Kasumi-1 (cell line): Measurements from ENCODE around the gene GALNT17.

Source experiments
- DNase-seq, 2 experiments: peaks; one replicate each; lab custom pipeline; 2025; lab: John Stamatoyannopoulos, UW

GALNT17 gene

DNA sequence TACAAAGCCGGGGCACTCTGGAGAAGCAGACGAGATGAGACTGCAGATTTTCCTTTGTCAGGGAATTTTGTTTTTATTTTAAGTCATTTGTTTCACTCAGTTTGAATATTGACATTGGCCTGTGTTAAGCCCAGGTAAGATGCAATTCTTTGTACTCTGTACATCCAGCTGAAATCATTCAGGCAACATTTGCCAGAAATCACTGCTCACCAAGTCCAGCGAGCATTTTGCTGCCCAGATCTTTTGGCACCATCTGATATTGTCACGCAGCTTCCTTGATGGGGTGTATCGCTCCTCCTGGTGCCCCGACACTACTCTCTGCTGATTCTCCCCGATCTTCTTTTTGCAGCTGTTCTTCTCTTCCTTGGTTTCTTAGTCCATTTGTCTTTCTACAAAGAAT, 261.7 kb downstream of the GALNT17 start:
- no peak for DNase-seq

DNA sequence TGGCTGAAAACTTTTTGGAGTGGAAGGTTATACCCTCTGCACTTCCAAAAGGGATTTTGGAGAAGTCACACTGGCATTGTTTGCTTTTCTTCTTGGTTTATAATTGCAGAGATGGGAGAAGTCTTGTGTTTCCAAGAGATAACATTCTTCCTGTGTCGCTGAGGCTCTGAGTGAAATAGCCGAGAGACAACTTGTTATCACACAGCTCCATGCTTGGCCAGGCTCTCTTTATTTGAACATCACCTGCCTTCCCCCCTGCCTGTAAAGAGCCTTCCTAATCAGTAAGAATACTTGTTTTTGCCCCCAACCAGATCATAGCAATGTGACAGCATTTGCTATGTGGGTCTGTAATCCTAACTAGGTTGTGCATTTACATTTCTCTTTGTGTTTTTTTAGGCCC, 270.7 kb downstream of the GALNT17 start:
- DNase-seq: no peak

DNA sequence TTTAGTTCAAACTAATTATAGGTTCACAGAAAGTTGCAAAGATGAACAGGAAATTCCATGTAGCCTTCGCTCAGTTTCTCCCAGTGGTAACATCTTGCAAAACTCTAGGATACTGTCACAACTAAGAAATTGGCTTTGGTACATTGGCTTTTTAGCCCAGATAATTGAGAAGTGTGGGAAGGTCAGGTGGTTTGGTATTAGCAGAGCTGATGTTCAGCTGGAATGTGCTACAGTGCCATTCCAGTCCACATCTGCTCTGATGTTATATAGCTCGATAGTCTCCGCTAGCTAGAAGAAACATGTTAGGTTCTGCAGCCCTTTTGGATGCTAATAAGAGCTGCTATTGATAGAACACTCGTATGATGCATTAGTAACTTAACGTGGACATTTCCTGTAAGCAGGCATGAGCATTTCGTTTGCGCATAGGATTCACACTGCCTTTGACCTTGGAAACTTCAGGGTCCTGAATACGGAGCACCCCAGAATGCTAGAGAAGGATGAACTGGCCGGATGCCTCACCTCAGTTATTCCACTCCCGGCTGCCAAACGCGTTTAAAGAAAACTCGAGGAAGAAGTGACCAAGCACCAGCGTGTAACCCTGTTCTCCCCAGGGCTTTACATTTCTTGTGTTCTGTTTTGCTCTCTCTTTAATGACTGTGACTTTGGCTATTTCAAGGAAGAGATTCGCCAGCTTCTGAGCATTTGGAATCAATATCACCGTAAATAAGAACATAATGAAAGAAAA, 271.4 kb downstream of the GALNT17 start:
- no peak for DNase-seq

- DNase-seq: no peak
These were observed 272.9 kb downstream of the GALNT17 start for GRCh38 chr7:71404726-71405345.

DNA sequence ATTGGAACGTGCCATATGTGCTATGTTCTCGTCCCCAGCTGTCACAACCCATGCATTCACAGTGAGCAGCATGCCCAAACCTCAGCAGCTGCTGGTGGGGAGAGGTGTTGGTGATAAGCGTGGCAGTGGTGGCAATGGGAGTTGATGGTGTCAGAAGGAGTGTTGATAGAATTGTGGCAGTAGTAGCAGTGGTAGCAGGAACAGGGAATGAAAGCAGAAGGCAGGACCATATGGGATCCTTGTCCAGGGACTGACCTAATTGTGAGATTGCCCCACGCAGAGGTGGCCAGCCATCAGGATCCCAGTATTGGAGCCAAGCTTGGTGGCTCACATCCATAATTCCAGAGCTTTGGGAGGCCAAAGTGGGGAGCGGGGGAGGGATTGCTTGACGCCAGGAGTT, 276.3 kb downstream of the GALNT17 start:
- DNase-seq: no peak

DNA sequence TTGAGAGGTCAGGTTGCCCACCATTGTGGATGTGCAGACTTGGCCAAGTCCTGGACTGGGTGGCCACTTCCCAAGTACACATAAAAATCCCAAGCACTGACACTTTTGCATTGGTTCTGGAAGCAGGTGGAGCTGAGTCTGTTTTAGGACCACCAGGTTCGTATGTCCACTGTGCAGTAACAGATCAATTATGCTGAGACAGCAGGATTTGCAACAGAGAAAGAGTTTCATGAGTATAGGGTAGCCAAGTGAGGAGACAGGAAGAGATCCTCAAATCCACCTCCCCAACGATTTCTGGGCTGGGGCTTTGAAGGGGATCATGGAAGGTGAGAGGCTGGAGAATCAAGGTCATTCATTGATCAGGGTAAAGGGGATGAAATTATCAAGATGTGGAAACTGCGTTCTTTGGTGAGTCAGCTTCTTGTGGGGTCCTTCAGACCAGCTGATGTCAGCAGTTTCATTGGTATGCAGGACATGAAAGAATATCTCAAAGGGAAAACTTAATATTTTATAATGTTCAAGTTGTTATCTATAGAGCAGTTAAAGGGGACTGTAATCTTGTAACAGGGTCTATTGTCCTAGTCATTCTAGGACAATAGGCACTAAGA, 277.7 kb downstream of the GALNT17 start:
- no peak for DNase-seq

- no peak for DNase-seq
These were observed 279.5 kb downstream of the GALNT17 start for GRCh38 chr7:71411475-71411874.

DNA sequence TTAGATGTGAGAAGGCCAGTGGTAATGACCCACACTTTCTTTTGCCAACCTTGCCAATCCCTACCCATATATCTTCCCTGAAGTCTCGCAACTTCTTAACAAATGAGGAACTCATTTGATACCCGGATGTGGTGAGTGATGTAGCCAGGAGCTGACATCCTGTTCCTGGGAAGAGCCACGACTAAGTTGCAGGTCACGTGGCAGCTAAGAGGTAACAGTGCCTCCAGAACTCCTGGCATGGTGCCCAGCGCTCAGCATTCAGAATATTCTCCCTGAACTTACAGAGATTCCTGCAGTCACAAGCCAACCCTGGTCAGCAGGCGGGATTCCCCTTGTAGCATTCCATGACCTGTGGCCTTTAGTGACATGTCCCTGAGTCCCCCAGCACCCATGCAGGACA, 282.5 kb downstream of the GALNT17 start:
- DNase-seq: peak in 1 of 2 experiments; percentile 35

DNA sequence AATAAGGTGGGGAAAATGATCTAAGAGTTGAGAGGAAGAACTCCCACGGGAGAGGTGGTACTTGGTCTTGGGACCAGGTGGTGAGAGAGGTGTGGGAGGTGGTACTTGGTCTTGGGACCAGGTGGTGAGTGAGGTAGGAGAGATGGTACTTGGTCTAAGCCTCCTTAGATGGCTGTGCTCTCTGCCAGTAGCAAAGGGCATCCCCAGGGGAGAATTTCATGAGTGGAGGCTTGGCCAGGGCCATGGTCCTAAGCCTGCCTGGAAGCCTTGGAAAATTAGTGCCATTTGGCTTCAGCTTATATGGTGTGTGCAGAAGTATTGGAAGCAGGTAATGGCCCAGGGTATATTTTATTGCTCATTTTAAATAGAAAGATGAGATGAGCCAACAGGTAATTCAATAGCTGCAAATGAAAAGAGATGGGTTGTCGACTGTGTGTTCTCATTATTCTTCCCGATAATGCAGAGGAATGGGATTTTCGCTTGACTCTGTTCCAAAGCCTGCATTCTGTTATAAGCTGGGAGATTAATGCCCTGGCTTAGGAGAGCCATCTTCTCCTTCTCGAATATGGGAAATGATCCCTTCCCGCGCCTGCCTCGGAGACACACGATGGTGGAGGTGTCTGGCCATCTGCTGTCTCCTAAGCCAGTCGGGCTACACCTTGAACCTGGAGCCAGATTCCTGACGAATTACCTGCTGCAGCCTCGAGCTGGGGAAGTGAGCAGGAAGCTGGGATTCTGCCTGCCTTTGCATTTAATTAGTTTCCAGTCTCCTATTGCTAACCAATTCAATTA, 287.8 kb downstream of the GALNT17 start:
- no peak for DNase-seq

GRCh38 chr7:71422104-71422503, 290.2 kb downstream of the GALNT17 start:
- no peak for DNase-seq

GRCh38 chr7:71424166-71425035, 292.5 kb downstream of the GALNT17 start:
- DNase-seq: no peak

DNA sequence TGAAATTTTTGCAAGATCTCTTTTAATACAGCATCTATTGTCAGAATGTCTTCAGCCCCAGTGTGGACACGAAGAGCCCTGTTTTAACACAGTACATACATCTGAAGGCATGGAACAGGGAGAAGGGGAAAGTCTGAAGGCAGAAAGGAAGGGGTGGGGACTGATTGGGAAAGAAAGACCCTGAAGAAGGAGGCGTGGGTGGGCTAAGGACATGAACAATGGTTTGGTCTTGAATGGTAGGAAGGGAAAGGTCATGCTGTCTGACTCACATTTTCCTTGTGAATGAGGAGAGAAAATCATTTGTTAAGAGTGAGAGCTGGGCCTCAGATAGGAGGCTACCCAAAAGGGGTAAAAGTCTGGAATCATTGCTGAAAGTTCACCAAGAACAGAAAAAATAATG, 297.1 kb downstream of the GALNT17 start:
- DNase-seq: no peak

GRCh38 chr7:71430246-71430645, 298.3 kb downstream of the GALNT17 start:
- no peak for DNase-seq

GRCh38 chr7:71439321-71439720, 307.4 kb downstream of the GALNT17 start:
- DNase-seq: no peak

DNA sequence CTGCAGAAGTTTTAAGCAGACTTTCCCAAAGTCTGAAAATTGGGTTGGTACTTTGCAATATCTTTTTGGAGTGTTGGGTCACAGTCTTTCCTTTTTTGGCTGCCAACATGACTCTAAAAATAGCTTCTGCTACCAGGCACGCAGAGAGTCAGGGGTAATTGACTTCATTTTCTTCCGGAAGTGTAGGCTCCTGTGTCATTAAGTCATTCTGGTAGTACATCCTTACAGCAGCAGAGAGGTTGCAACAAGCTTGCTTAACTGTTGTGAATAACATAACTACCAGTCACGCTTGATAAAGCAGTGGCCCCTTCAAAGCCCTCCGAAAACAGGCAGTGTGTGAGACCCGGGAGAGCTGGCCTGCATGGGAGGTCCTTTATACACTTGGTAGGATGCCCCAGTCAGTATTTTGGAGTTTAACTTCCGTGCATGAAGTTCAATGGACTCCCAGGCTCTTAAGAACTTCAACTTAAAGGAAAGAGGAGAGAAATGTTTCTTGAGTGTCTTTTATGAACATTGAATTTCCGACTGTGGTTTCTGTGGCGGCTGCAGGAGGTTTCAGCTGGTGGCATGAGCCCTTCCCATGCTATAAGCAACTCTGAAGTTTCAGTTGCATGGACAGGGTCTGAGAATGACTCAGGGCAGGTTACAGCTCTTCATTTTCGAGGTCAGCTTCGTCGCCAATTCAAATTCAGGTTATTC, 310.7 kb downstream of the GALNT17 start:
- no peak for DNase-seq

DNA sequence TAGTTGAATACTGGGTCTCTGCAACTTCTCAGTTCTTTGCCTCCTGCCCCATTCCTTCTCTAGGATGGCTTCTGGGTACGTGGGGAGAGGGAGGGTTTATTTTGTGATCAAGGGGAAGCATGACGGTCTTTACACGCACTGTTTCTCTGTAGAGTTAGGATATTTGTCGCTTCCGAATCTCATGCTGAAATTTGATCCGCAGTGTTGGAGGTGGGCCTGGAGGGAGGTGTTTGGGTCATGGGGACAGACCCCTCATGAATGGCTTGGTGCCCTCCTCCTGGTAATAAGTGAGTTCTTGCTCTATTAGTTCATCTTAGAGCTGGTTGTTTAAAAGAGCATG, 311.2 kb downstream of the GALNT17 start:
- no peak for DNase-seq

DNA sequence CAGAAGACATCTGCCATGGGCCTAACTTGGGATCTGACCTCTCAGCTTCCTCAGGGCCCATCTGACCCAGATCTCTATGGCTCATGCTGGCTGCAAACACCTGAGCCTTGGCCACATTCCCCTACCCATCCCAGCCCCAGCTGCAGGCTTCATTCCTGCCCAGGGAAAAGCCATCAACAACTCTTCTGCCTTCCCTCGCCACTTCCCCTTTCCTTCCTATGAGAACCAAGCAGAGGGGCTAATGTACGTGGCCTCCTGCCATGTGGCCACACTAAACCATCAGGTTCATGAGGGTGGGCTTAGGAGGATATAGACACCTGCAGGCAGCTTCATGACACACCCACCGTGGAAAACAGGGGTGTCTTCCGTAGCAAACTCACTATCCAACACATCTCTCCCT, 312.2 kb downstream of the GALNT17 start:
- DNase-seq: no peak

GRCh38 chr7:71453630-71454029, 321.7 kb downstream of the GALNT17 start:
- no peak for DNase-seq

- DNase-seq: no peak
These were observed 323.0 kb downstream of the GALNT17 start for GRCh38 chr7:71454981-71455380.

GRCh38 chr7:71457021-71457420, 325.1 kb downstream of the GALNT17 start:
- no peak for DNase-seq
